GM19025 (cell line): Measurements from ENCODE around the gene FOSB.
A peak's percentile ranks its signal among the peaks of the same experiment; 100 is the strongest.

ENCODE experiments used
- ATAC-seq: cut with Tn5 transposase; IDR thresholded peaks from one replicate; pipeline ENCODE4 v1.9.1; 2021; ENCODE audit warnings: mild to moderate bottlenecking, low read depth, moderate library complexity; ENCODE audit not compliant: unreplicated experiment

FOSB gene

DNA sequence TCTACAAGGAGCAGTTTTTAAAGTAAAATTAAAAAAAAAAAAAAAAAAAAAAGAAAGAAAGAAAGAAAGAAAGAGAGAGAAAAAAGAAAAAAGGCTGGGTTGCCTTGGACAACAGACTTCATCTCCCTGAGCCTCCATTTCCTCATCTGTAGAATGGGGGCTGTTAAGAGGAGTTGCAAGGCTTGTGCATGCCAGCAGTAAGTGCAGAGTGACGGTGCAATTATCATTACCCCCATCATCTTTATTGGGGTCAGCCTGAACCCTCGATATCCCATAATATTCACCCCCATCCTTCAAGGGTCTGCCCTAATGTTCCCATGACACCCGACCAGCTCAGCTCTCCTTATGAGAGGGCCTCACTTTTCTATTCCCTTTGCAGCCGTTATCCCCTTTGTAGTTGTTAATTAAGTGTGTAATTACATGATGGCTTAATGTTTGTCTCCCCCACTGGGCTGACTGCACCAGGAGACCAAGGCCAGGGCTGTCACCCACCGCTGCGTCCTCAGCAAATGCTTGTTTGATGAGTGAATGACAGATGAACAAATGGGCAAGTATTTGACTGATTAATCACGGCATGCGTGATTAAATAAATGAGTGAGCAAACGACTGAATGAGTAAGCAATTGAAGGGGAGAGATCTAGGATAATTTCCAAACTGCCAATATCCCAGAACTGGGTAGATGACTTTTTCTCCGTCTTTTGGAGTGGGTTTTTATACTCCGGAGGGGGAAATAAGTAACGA, 10.1 kb downstream of the FOSB start:
- ATAC-seq = no peak

DNA sequence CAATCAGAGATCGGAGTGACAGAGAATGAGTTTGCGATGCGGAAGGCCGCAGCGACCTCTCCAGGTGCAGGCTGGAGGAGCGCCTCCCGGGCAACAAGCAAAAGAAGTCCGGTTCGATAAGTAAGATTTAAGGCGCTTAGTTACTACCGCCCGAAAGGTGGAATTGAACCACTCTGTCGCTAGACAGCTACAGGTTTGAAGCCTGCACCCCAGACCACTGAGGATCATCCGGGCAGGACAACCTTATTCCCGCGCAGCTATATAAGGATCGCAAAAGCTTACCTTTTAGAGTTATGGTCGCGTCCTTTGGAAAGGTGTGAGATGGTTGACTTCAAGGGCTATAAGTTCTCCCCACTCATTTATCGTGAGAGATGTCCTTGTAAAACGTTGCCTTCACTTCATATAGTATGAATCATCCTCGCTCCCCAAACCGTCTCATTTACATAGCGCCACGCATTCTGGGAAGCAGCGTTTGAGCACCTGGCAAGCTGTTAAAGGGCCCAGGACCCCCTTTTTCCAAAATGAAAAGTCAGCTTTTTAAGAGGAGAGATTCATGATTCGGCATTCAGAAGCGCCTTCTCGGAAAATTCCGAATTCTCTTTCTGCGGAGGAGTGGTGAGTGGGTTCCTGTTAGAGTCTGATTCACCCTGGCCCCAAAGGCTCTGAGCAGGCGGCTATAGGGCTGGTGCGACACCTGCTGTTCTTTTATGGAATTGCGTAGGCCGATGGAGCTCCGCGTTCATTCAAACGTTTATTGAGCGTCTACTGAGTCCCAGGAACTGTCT, 10.8 kb downstream of the FOSB start:
- ATAC-seq = peak; percentile 74

- ATAC-seq = no peak
Observed at GRCh38 chr19:45483033-45483432, 15.2 kb downstream of the FOSB start.

DNA sequence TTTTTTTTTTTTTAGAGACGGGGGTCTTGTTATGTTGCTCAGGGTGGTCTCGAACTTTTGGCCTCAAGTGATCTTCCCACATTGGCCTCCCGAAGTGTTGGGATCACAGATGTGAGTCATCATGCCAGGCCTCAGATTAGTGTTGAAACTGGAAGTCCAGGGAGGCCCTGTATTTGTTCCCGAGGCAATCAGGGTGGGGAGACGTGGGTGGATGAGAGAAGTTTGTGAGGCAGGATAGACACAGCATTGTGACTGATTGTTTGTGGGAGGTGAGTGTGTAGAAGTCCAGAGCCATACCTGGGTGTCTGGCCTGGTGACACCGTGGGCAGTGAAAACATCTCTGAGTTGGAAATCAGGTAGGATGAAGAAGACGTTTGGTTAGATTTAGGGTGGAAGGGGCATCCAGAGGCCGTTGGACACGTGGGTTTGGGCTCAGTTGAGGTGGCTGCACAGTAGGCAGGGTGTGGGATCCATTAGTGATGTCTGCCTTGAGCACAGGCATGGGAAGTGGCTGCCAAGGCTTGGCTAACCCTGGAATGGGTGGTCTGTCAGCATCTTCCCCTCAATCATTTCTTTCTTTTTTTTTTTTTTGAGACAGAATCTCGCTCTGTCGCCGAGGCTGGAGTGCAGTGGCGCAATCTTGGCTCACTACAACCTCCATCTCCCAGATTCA, 16.6 kb downstream of the FOSB start:
- ATAC-seq = no peak

DNA sequence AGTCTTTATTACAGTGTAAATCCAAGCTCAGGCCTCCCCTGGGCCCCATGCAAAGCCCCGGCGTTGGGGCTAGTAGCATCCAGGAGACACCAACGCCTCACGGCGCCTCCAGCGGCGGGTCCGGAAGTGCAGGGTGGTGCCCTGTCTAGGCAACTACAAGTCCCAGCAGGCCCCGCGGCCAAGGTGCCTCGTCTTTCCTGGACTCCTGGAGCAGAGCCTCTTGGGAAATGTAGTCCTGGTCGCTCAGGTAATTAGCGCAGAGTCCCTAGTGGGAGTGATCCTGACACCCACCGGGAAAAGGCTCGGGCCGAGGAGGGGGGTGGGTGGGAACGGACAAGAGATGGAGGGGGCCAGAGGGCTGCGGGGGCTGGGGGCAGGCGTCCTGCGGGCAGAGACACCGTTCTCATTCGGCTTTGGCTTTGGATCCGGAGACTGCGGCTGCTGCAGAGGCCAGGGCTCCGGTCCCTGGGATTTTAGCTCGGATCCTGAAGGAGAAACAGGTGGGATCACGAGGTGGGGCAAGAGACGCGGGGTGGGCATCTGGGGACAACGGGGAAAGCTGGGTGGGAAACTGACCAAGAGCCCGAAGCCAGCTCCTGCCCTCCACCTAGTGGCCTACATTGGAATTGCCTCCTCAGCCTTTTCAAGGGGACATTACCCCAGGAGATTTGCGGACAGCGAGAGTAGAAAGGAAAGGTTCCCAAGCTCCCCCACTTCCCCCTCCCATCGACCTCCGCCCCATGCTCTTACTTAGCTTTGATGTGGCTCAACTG, 17.7 kb downstream of the FOSB start:
- peak; percentile 94 for ATAC-seq

GRCh38 chr19:45488708-45489107, 20.9 kb downstream of the FOSB start:
- ATAC-seq = no peak

- ATAC-seq = no peak
Observed at GRCh38 chr19:45489216-45489855, 21.5 kb downstream of the FOSB start.

DNA sequence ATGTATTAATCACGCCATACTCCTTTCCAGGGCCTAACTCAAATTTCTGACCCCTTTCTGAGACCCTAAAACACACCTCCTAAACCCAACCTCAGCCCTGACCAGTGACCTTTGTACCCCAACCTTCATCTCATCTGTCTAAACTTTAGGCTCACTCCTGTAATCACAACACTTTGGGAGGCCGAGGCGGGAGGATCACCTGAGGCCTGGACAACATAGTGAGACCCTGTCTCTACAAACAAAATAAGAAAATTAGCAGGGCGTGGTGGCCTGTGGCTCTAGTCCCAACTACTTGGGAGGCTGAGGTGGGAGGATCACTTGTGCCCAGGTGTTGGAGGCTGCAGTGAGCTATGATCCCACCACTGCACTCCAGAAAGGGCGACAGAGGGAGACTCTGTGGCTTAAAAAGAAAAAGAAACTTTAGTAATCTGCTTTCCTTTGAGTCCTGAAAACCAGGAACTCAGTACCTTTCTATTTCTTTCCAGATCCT, 24.4 kb downstream of the FOSB start:
- no peak for ATAC-seq

DNA sequence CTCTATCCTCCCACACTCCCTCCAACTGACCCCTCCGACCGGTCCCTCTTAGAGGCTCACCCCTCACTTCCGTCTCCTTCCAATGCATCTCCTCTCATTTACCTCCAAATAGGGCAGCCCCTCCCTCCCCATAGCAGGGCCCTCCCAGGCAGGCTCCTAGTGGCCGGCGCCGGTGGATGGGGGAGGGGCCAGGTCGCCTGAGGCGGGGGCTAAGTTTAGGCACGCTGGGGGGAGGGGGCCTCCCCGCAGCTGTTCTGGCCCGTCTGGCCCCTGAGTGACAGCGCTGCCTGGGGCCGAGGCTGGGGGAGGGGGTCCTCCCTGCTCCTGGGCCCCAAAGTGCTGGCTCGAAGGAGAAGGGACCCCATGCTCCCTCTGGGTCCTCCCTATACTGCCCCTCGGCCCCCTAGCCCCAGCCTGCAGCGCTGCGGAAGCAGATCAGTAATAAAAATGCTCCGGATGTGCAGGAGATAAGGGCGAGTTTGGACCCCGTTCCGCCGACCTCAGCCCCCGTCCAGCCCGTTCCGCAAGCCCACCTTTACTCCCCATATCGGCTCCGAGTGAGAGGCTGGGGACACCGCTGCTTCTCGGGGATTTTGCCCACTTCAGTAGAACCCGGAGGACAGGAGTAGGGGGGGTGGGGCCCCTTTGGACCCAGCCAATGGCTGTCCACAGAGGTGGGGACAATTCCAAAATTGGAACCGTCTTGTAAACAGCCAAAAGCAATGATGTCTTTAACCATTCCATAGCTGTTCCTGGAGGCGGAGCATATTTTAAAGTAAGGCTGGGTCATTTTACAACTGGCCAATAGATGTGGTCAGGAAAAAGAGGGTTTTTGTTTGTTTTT, 25.1 kb downstream of the FOSB start:
- ATAC-seq = no peak

GRCh38 chr19:45494261-45494916, 26.6 kb downstream of the FOSB start:
- no peak for ATAC-seq

- no peak for ATAC-seq
Observed at GRCh38 chr19:45495178-45495577, 27.4 kb downstream of the FOSB start.

DNA sequence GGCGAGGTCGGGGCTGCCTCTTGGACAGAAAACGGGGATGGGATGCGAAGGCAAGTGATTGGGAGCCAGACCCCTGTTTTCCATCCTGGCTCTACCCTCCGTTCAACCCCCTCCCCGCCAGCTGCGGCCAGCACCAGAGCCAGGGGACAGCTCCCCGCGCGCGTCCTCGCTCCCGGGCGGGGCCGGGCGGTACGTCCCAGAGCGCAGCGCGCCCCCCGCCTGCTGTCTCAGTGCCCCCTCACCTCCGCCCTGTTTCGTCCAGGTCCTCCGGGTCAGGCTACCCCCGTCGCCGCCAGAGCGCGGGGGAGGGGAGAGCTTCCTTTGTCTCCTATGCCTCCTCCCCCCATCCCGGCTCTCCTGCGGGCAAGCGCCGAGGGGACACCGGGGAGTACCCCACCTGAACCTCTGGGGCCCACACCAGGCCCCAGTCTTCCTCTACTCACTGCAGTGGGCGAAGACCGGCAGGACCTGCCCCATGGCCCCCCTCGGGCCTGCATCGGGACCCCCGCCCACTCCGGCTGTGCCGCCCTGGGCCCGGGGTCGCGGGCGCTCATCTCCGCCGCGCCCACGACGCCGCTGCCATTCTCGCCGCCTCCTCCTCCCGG, 28.7 kb downstream of the FOSB start:
- no peak for ATAC-seq

DNA sequence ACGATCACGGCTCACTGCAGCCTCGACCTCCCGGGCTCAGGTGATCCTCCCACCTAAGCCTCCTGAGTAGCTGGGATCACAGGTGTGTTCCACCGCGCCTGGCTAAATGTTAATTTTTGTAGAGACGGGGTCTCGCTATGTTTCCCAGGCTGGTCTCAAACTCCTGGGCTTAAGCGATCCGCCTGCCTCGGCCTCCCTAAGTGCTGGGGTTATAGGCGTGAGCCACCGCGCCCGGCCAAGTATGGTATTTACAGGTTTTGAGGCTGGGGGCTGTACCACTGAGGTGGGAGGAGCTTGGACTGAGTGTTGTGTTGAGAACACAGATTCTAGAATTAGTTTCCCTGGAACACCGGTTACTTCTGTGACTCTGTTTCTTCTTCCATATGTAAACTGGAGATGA, 30.0 kb downstream of the FOSB start:
- no peak for ATAC-seq

- no peak for ATAC-seq
Observed at GRCh38 chr19:45498411-45499195, 30.8 kb downstream of the FOSB start, which contains the start of gene PPM1N. TSS of gene PPM1N (plus strand) at chr19:45498443. CDS start at chr19:45498473, 30 bp downstream.

DNA sequence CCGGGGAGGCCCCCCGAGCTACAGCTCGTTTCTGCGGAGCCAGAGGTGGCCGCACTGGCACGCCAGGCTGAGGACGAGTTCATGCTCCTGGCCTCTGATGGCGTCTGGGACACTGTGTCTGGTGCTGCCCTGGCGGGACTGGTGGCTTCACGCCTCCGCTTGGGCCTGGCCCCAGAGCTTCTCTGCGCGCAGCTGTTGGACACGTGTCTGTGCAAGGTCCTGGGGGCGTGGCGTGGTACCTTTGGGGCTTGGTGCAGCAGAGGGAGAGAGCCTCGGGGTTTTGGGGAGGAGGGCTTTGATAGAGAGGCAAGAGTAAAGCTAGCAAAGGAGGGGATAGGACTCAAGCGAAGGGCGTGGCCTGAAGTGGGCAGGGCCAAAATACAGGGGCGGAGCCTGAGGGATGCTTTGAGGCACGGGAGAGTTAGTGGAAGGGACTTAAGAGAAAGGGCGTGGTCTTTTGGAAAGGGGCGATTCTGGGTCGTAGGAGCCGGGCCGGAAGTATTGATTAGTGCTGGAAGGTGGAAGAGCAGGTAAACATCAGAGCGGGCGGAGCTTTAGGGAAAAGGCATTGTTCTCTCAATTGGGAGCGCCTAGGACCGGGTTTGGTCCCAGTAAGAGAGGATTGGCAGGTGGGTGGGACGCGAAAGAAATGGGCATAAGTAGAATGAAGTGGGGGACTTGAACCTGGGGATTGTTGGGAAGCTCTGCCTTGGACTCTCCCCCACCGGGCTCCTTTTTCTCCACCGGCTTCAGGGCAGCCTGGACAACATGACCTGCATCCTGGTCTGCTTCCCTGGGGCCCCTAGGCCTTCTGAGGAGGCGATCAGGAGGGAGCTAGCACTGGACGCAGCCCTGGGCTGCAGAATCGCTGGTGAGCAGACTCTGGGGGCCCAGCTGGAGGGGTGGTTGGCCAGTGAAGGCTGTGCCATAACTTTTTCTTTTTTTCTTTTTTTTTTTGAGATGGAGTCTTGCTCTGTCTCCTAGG, 31.7 kb downstream of the FOSB start:
- no peak for ATAC-seq
